A172 (cell line): ENCODE measurements around the gene MTCP1. TPM values are rescaled to one million over a fixed set of nuclear protein-coding genes. Genes with fewer than 3 reads are reported as not detected.

Experiments used
- DNase-seq: peaks from one replicate; pipeline ENCODE4 v3.0.0-alpha.2; 2015; ENCODE audit warnings: low spot score
- total RNA-seq: library from RNA; depleted of rRNA; stranded (reverse); fragments of >200 nt; shearing (Covaris generic); gene quantifications from 2 replicates; pipeline ENCODE4 v1.2.3, GENCODE V29; 2014

Gene MTCP1
- total RNA-seq, 1 experiment from 2014 or later: 9.3 TPM

- DNase-seq: no peak
Observed at GRCh38 chrX:155054255-155054654, 16.7 kb downstream of the MTCP1 start.

GRCh38 chrX:155053656-155054055 lies 17.3 kb downstream of the MTCP1 start:
- no peak for DNase-seq

- DNase-seq: no peak
Observed at GRCh38 chrX:155052738-155053498, 18.0 kb downstream of the MTCP1 start.

GRCh38 chrX:155048977-155049619 lies 21.8 kb downstream of the MTCP1 start:
- peak; percentile 46 for DNase-seq

- no peak for DNase-seq
Observed at GRCh38 chrX:155046811-155047528, 24.0 kb downstream of the MTCP1 start.

GRCh38 chrX:155046129-155046810 lies 24.7 kb downstream of the MTCP1 start:
- no peak for DNase-seq

- no peak for DNase-seq
Observed at GRCh38 chrX:155035688-155036087, 35.2 kb downstream of the MTCP1 start.

- DNase-seq: no peak
Observed at GRCh38 chrX:155031657-155032056, 39.3 kb downstream of the MTCP1 start.

GRCh38 chrX:155028877-155029291 lies 42.1 kb downstream of the MTCP1 start:
- DNase-seq: no peak

GRCh38 chrX:155028129-155028528 lies 42.8 kb downstream of the MTCP1 start:
- DNase-seq: peak; percentile 6

GRCh38 chrX:155027509-155028066 lies 43.3 kb downstream of the MTCP1 start:
- peak; percentile 55 for DNase-seq

- DNase-seq: peak; percentile 94
Observed at GRCh38 chrX:155026727-155027508, 44.0 kb downstream of the MTCP1 start, which contains the start of gene FUNDC2. Gene FUNDC2, plus strand, starts transcription at chrX:155026844. Its CDS starts 95 bp downstream, at chrX:155026939.

- DNase-seq: no peak
Observed at GRCh38 chrX:155026420-155026726, 44.6 kb downstream of the MTCP1 start.

- DNase-seq: no peak
Observed at GRCh38 chrX:155023907-155024833, 46.8 kb downstream of the MTCP1 start.

- DNase-seq: no peak
Observed at GRCh38 chrX:155022585-155022984, 48.4 kb downstream of the MTCP1 start, which contains the start of gene F8. Gene F8, minus strand, starts transcription at chrX:155022723. Its CDS starts 171 bp downstream, at chrX:155022552.

GRCh38 chrX:155020591-155020990 lies 50.3 kb downstream of the MTCP1 start:
- no peak for DNase-seq
